Measurements from ENCODE around the gene CISTR.

The CISTR gene

GRCh38 chr12:53755451-53755891, 3.7 kb upstream of the CISTR start:
- TF ChIP-seq GATA2 (IDR thresholded peaks at IDR 0.05; ENCODE audit: low read depth, low read length) (no peak), GATA3 (IDR thresholded peaks at IDR 0.05; ENCODE audit: low read depth, low read length) (no peak)

- TF ChIP-seq GATA3 (IDR thresholded peaks at IDR 0.05; ENCODE audit: low read depth, low read length) (no peak), GATA2 (IDR thresholded peaks at IDR 0.05; ENCODE audit: low read depth, low read length) (no peak)
Observed at GRCh38 chr12:53754633-53755264, 3.0 kb upstream of the CISTR start.

DNA sequence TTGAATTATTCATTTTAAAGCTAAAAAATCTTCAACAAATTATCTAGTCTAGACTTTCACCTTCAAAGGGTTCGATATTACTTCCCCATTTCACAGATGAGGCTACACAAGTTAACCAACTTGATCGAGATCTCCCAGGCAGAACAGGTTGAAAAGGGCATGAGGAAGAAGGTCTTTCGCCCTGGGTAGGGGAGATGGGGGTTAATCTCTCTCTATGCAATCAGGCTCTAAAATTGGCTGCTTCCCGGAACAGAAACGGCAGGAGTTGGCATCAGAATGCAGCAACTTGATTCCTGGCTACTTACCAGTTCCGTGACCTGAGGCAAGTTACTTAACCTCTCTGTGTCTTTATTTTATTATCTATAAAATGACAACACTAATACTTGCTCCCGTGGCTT, 2.4 kb upstream of the CISTR start:
- TF ChIP-seq GATA2 (IDR thresholded peaks at IDR 0.05; ENCODE audit: low read depth, low read length) (no peak), GATA3 (IDR thresholded peaks at IDR 0.05; ENCODE audit: low read depth, low read length) (no peak)

- TF ChIP-seq GATA3 (IDR thresholded peaks at IDR 0.05; ENCODE audit: low read depth, low read length): no peak
- no peak for TF ChIP-seq GATA2 (IDR thresholded peaks at IDR 0.05; ENCODE audit: low read depth, low read length)
Observed at GRCh38 chr12:53752621-53753020, 842 bp upstream of the CISTR start.

DNA sequence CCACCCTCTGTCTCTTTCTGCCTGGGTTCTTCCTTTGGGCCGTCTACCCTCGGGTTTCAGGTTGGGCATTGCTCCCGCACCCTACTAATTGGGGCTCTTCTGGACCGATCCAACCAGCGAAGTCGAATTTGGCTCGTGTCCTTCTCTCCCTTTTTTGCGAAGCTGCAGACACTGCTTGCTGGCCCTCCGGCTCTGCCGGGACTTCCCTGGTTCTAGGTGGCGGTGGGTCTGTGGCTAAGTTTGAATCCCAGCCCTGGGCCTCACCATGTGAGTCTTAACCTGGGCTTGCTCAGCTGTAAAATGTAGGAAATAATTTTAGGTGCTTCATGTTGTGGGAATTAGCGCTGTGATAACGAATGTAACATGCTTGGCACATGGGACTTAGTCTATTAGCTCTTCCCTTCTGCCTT, 418 bp upstream of the CISTR start:
- TF ChIP-seq GATA2 (IDR thresholded peaks at IDR 0.05; ENCODE audit: low read depth, low read length) (no peak), GATA3 (IDR thresholded peaks at IDR 0.05; ENCODE audit: low read depth, low read length) (no peak)

GRCh38 chr12:53750812-53751335, 905 bp downstream of the CISTR start:
- TF ChIP-seq GATA2 (IDR thresholded peaks at IDR 0.05; ENCODE audit: low read depth, low read length) (no peak), GATA3 (IDR thresholded peaks at IDR 0.05; ENCODE audit: low read depth, low read length) (no peak)

DNA sequence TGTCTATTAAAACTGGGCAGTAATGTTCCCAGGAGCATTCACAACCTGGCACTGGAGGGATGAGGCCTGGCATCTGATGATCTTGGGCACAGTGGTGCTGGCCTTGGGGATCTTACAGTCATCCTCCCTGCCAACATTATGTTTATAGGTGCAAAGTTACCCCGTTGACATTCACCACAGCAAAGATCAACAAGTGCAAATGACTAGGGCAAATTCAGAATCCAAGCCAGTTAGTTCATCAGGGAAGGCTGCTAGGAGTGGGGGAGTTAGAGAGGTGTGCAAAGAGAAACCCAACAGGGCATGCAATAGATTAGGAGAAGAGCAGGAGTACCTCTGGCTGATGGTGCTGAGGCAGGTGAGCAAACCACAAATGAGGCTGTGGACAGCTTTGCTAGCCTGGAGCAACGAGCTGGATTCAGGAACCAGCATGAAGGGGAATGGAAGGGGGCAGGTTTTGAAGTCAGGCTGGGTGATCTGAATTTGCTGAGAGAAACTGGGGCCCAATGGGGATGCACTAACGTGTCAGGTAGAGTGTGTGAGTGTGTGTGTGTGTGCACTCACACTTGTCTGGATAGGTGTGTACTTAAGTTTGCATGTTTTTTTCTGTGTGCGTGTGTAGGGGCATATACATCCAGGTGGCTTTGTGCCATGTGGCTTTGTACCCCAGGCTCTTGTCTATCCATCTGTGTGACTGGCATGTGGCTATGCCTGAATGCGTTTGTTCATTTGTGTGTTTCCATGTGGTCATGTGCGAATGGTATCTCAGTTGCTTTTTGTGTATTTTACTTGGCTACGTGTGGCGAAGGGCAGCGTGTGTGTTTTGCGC, 1.6 kb downstream of the CISTR start:
- TF ChIP-seq GATA3 (IDR thresholded peaks at IDR 0.05; ENCODE audit: low read depth, low read length) (no peak), GATA2 (IDR thresholded peaks at IDR 0.05; ENCODE audit: low read depth, low read length) (no peak)

DNA sequence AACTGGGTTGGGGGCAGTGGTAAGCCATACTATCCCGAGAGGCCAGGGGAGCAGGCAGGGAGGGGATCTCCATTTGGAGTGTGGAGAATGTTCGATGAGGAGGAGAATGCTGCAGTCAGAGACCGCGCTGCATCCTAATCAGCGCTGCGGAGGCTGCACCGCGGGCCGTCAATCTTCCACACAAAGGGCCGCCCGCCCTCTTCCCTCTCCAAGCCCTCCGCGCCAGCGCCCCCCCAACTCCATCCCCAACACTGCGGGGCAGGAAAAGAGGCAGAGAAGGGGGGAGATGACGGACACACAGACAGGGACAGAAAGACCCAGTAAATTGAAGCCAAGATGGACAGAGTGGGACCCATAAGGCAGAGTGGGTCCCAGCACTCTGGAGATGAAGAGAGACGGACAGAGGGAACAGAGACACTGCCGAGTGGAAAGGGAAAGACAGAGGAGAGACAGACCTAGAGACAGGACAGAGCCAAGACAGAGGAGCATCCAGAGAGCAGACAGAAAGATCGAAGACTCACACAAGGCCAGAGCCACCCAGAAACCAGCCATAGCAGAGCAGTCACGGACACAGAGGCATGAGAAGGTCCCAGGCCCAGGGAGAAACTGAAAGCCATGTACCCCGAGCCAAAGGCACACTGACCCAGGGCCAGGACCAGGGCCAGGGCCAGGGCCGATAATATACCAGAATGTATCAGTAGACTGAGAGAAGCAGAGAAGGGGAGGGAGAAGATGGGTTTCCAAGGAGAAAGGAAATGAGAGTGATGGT, 3.5 kb downstream of the CISTR start:
- no peak for TF ChIP-seq GATA2 (IDR thresholded peaks at IDR 0.05; ENCODE audit: low read depth, low read length)
- no peak for TF ChIP-seq GATA3 (IDR thresholded peaks at IDR 0.05; ENCODE audit: low read depth, low read length)

DNA sequence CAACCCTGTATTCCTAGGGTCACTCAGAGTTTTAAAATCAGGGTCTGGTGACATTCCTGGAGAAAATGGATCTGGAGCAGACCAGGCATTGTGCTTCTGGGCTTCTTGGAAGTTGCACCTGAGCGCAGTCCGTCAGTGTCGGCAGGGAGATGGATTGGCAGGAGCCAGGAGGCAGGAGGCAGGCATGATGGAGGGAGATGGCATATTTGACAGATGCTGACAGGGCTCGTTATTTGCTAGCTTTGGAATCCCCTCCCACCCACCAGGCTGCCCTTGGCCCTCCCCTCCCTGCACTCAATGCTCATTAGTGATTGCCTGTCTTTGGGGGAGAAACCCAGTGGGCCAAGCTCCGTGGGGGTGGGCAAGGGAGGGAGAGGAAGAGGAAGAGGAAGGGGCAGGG, 4.7 kb downstream of the CISTR start:
- TF ChIP-seq GATA2 (IDR thresholded peaks at IDR 0.05; ENCODE audit: low read depth, low read length) (no peak), GATA3 (IDR thresholded peaks at IDR 0.05; ENCODE audit: low read depth, low read length) (no peak)

- no peak for TF ChIP-seq GATA3 (IDR thresholded peaks at IDR 0.05; ENCODE audit: low read depth, low read length)
- TF ChIP-seq GATA2 (IDR thresholded peaks at IDR 0.05; ENCODE audit: low read depth, low read length): no peak
Observed at GRCh38 chr12:53746592-53747092, 5.1 kb downstream of the CISTR start.

GRCh38 chr12:53744751-53745150, 7.0 kb downstream of the CISTR start:
- TF ChIP-seq GATA3 (IDR thresholded peaks at IDR 0.05; ENCODE audit: low read depth, low read length): no peak
- no peak for TF ChIP-seq GATA2 (IDR thresholded peaks at IDR 0.05; ENCODE audit: low read depth, low read length)

DNA sequence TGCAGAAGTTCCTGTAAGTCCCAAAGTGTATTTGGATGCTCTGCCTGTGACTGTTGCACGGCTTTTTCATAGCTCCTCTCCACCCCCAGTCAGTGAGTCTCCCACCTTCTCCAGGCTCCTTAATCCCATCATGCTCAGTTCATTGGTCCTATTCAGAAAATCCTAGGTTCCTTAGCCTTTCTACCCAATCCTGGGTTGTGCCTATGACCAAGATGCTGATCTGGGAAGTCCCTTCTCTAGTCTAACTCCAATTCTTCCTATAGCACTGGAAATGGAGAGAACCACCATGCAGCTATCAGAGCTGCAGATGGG, 7.7 kb downstream of the CISTR start:
- TF ChIP-seq GATA2 (IDR thresholded peaks at IDR 0.05; ENCODE audit: low read depth, low read length) (no peak), GATA3 (IDR thresholded peaks at IDR 0.05; ENCODE audit: low read depth, low read length) (no peak)

DNA sequence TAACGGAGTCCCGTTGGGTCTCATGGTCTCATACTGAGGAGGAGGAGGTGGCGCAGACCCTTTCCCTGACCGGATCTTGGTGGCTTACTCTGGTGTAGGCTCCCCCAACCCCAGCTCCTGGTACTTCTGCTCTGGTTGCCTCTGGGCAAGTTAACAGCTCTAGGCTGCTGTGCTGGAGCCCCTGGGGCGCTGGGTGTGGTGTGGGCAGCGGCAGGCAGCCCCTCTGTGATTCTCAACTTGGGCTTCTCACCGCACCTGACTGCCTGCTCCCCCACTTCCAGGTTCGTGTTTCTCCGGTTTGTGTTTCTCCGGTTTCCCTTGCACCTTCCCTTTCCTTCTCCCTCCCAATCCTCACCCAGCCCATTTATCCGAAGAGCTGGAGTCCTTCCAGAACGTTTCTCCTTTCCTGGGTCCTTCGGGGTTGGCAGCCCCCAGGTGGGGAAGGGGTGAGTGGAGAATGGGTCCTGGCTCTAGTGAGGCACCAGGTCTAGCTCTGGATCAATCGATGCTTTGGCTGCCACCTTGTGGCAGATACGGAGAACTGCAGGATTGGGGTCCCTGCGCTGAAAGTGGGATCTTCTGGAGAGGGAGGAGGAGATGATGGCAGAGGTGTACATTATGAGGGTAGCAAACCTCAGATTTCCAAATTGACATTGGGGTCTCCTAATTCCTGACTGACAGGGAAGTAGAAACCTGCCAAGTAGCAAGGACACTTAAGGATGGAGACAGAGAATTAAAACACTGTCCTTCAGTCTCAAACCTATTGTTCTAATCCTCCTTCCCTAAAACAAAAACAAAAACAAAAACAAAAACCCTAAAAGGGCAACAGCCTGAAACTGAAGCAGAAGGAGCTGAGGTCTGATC, 8.3 kb downstream of the CISTR start:
- TF ChIP-seq GATA2 (IDR thresholded peaks at IDR 0.05; ENCODE audit: low read depth, low read length) (no peak), GATA3 (IDR thresholded peaks at IDR 0.05; ENCODE audit: low read depth, low read length) (no peak)
